GM12878 (cell line): Measurements from ENCODE around the gene UBE2QL1. TPM values are rescaled to one million over a fixed set of nuclear protein-coding genes. Genes with fewer than 3 reads are reported as not detected.
A peak's percentile ranks its signal among the peaks of the same experiment; 100 is the strongest.

Experiments used
- CBX3 ChIP-seq: fragments of 200-600 bp; sonication (generic); IDR thresholded peaks from 2 replicates; pipeline ENCODE4 v1.6.1; 2016; ENCODE audit warnings: low read depth, borderline replicate concordance
- CBX5 ChIP-seq: sonication (generic); IDR thresholded peaks from 2 replicates; pipeline ENCODE4 v1.6.1; 2016; ENCODE audit warnings: low read depth, moderate library complexity, mild to moderate bottlenecking, inconsistent platforms
- EED ChIP-seq: sonication (generic); IDR thresholded peaks from 2 replicates; pipeline ENCODE4 v1.6.1; 2016; ENCODE audit warnings: antibody characterized with exemption, low read depth
- FOS ChIP-seq: IDR thresholded peaks from 3 replicates; pipeline ENCODE4 v1.6.1; 2011; ENCODE audit warnings: borderline replicate concordance; ENCODE audit not compliant: insufficient read length; ENCODE audit errors: extremely low read depth
- HCFC1 ChIP-seq: fragments of 150-350 bp; IDR thresholded peaks from 2 replicates; pipeline ENCODE4 v1.6.1; 2014; ENCODE audit warnings: low read length
- PAX8 ChIP-seq: fragments of 450-650 bp; IDR thresholded peaks from 2 replicates; pipeline ENCODE4 v1.6.1; 2017; ENCODE audit warnings: mild to moderate bottlenecking, moderate library complexity
- SREBF1 ChIP-seq: IDR thresholded peaks from 2 replicates; pipeline ENCODE4 v1.6.1; 2012; ENCODE audit warnings: mild to moderate bottlenecking, low read length
- TCF12 ChIP-seq: IDR thresholded peaks from 2 replicates; pipeline ENCODE4 v1.6.1; 2011; ENCODE audit warnings: low read depth, mild to moderate bottlenecking, low read length
- polyA plus RNA-seq, 11 experiments: library from polyadenylated mRNA; depleted of rRNA in 4 of 11; unstranded in 6 of 11; stranded (reverse) in 5 of 11; fragments of >200 nt; fragmentation: Nextera tagmentation in 4 of 11; fragmentation: Illumina TruSeq in 1 of 11; extraction: Ambion mirVana in 4 of 11; extraction: Trizol in 1 of 11; gene quantifications; 1 replicate in 1 of 11; 2 replicates in 10 of 11; pipeline versions ENCODE4 v1.2.1 to v1.2.3, GENCODE V29; 2011 to 2016; ENCODE audit warnings: inconsistent platforms in 2 of 11, missing spikeins in 2 of 11, low read depth in 1 of 11
- total RNA-seq, 4 experiments: library from RNA; depleted of rRNA in 3 of 4; stranded (reverse); fragments of >200 nt in 3 of 4; fragmentation: Illumina TruSeq in 1 of 4; extraction: Trizol in 1 of 4; gene quantifications; 2 replicates each; pipeline versions ENCODE4 v1.2.1 to v1.2.3, GENCODE V29; 2013 to 2021
- TF ChIP-seq, protein P1 (sequence below): IDR thresholded peaks from 2 replicates; pipeline ENCODE4 v1.6.1; 2012; ENCODE audit warnings: mild to moderate bottlenecking, low read depth, low read length
- TF ChIP-seq, protein P2 (sequence below): fragments of 450-650 bp; IDR thresholded peaks from 2 replicates; pipeline ENCODE4 v1.6.1; 2014; ENCODE audit warnings: mild to moderate bottlenecking
- TF ChIP-seq, protein P3 (sequence below): IDR thresholded peaks from 2 replicates; pipeline ENCODE4 v1.6.1; 2011; ENCODE audit warnings: borderline replicate concordance, low read depth, mild to moderate bottlenecking, moderate library complexity, low read length; ENCODE audit not compliant: insufficient read depth, poor library complexity, severe bottlenecking
- TF ChIP-seq, protein P4 (sequence below): fragments of 450-650 bp; IDR thresholded peaks from 2 replicates; pipeline ENCODE4 v1.6.1; 2017; ENCODE audit warnings: low read depth, mild to moderate bottlenecking, moderate library complexity
- TF ChIP-seq, protein P5 (sequence below): IDR thresholded peaks from 2 replicates; pipeline ENCODE4 v1.6.1; 2012; ENCODE audit warnings: low read depth, low read length, improper control_type of control experiment
- TF ChIP-seq, protein P6 (sequence below): fragments of 450-650 bp; IDR thresholded peaks from 2 replicates; pipeline ENCODE4 v1.6.1; 2018; ENCODE audit warnings: mild to moderate bottlenecking, low read depth, moderate library complexity; ENCODE audit not compliant: partially characterized antibody

Gene UBE2QL1
- total and polyA plus RNA-seq, 10 of the 15 experiments (the other 5 are each of a cell fraction or from before 2014, with no cell fraction given) = 0.03 to 0.62 (median 0.04) TPM; not detected in 6

DNA sequence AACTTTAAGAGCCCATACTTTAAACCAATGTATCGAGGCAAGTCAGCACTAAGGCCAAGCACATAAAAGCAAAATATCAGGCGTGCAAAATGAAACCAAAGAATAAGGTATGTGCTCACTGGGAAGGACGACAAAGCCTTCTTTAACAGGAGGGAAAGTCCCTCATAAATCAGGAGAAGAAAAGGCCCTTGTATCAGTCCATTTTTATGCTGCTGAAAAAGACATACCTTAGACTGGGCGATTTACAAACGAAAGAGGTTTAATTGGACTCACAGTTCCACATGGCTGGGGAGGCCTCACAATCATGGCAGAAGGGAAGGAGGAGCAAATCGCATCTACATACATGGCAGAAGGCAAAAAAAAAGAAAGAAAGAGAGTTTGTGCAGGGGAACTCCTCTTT is 68.9 kb downstream of the UBE2QL1 start (continued):
- TF ChIP-seq, protein P1, sequence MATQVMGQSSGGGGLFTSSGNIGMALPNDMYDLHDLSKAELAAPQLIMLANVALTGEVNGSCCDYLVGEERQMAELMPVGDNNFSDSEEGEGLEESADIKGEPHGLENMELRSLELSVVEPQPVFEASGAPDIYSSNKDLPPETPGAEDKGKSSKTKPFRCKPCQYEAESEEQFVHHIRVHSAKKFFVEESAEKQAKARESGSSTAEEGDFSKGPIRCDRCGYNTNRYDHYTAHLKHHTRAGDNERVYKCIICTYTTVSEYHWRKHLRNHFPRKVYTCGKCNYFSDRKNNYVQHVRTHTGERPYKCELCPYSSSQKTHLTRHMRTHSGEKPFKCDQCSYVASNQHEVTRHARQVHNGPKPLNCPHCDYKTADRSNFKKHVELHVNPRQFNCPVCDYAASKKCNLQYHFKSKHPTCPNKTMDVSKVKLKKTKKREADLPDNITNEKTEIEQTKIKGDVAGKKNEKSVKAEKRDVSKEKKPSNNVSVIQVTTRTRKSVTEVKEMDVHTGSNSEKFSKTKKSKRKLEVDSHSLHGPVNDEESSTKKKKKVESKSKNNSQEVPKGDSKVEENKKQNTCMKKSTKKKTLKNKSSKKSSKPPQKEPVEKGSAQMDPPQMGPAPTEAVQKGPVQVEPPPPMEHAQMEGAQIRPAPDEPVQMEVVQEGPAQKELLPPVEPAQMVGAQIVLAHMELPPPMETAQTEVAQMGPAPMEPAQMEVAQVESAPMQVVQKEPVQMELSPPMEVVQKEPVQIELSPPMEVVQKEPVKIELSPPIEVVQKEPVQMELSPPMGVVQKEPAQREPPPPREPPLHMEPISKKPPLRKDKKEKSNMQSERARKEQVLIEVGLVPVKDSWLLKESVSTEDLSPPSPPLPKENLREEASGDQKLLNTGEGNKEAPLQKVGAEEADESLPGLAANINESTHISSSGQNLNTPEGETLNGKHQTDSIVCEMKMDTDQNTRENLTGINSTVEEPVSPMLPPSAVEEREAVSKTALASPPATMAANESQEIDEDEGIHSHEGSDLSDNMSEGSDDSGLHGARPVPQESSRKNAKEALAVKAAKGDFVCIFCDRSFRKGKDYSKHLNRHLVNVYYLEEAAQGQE = no peak
- TF ChIP-seq CBX3 (no peak), TCF12 (no peak), CBX5 (no peak), HCFC1 (no peak), SREBF1 (no peak), EED (no peak), PAX8 (no peak), FOS (no peak)
- TF ChIP-seq, protein P2, sequence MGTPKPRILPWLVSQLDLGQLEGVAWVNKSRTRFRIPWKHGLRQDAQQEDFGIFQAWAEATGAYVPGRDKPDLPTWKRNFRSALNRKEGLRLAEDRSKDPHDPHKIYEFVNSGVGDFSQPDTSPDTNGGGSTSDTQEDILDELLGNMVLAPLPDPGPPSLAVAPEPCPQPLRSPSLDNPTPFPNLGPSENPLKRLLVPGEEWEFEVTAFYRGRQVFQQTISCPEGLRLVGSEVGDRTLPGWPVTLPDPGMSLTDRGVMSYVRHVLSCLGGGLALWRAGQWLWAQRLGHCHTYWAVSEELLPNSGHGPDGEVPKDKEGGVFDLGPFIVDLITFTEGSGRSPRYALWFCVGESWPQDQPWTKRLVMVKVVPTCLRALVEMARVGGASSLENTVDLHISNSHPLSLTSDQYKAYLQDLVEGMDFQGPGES = no peak
- TF ChIP-seq, protein P3, sequence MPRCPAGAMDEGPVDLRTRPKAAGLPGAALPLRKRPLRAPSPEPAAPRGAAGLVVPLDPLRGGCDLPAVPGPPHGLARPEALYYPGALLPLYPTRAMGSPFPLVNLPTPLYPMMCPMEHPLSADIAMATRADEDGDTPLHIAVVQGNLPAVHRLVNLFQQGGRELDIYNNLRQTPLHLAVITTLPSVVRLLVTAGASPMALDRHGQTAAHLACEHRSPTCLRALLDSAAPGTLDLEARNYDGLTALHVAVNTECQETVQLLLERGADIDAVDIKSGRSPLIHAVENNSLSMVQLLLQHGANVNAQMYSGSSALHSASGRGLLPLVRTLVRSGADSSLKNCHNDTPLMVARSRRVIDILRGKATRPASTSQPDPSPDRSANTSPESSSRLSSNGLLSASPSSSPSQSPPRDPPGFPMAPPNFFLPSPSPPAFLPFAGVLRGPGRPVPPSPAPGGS = no peak
- TF ChIP-seq, protein P4, sequence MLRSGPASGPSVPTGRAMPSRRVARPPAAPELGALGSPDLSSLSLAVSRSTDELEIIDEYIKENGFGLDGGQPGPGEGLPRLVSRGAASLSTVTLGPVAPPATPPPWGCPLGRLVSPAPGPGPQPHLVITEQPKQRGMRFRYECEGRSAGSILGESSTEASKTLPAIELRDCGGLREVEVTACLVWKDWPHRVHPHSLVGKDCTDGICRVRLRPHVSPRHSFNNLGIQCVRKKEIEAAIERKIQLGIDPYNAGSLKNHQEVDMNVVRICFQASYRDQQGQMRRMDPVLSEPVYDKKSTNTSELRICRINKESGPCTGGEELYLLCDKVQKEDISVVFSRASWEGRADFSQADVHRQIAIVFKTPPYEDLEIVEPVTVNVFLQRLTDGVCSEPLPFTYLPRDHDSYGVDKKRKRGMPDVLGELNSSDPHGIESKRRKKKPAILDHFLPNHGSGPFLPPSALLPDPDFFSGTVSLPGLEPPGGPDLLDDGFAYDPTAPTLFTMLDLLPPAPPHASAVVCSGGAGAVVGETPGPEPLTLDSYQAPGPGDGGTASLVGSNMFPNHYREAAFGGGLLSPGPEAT = 0 out of 2 replicates have a peak, but pooled peaks have one; percentile 14
- TF ChIP-seq, protein P5, sequence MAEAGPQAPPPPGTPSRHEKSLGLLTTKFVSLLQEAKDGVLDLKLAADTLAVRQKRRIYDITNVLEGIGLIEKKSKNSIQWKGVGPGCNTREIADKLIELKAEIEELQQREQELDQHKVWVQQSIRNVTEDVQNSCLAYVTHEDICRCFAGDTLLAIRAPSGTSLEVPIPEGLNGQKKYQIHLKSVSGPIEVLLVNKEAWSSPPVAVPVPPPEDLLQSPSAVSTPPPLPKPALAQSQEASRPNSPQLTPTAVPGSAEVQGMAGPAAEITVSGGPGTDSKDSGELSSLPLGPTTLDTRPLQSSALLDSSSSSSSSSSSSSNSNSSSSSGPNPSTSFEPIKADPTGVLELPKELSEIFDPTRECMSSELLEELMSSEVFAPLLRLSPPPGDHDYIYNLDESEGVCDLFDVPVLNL = no peak
- TF ChIP-seq, protein P6, sequence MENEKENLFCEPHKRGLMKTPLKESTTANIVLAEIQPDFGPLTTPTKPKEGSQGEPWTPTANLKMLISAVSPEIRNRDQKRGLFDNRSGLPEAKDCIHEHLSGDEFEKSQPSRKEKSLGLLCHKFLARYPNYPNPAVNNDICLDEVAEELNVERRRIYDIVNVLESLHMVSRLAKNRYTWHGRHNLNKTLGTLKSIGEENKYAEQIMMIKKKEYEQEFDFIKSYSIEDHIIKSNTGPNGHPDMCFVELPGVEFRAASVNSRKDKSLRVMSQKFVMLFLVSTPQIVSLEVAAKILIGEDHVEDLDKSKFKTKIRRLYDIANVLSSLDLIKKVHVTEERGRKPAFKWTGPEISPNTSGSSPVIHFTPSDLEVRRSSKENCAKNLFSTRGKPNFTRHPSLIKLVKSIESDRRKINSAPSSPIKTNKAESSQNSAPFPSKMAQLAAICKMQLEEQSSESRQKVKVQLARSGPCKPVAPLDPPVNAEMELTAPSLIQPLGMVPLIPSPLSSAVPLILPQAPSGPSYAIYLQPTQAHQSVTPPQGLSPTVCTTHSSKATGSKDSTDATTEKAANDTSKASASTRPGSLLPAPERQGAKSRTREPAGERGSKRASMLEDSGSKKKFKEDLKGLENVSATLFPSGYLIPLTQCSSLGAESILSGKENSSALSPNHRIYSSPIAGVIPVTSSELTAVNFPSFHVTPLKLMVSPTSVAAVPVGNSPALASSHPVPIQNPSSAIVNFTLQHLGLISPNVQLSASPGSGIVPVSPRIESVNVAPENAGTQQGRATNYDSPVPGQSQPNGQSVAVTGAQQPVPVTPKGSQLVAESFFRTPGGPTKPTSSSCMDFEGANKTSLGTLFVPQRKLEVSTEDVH = no peak
